Islet of Langerhans (tissue), 1 donor: ENCODE data around the gene AOC3.

Source experiments
- FAIRE-seq: peaks from one replicate; lab custom pipeline; 2011; peaks lifted over from hg19 to GRCh38; lab: Jason Lieb, UNC

Gene AOC3, protein sequence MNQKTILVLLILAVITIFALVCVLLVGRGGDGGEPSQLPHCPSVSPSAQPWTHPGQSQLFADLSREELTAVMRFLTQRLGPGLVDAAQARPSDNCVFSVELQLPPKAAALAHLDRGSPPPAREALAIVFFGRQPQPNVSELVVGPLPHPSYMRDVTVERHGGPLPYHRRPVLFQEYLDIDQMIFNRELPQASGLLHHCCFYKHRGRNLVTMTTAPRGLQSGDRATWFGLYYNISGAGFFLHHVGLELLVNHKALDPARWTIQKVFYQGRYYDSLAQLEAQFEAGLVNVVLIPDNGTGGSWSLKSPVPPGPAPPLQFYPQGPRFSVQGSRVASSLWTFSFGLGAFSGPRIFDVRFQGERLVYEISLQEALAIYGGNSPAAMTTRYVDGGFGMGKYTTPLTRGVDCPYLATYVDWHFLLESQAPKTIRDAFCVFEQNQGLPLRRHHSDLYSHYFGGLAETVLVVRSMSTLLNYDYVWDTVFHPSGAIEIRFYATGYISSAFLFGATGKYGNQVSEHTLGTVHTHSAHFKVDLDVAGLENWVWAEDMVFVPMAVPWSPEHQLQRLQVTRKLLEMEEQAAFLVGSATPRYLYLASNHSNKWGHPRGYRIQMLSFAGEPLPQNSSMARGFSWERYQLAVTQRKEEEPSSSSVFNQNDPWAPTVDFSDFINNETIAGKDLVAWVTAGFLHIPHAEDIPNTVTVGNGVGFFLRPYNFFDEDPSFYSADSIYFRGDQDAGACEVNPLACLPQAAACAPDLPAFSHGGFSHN

DNA sequence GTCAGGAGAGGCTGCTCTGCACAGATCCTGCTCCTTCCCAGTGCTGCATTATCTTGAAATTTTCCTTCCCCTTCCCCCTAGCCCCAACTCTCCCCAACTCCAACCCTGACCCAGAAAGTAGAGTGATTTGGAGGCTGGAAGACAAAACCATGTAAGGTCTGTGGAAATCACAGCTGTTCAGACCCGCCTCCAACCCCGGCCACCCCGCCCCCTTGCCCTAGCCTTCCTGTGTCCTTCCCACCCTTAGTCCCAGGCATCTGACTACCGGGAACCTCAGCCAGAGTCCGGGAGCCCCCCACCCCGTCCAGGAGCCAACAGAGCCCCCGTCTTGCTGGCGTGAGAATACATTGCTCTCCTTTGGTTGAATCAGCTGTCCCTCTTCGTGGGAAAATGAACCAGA lies at the start of gene AOC3:
Gene AOC3, plus strand, starts transcription at position 246 of the 400 bp plus-strand sequence. Its CDS starts 145 bp downstream, at position 391.
- FAIRE-seq: no peak

DNA sequence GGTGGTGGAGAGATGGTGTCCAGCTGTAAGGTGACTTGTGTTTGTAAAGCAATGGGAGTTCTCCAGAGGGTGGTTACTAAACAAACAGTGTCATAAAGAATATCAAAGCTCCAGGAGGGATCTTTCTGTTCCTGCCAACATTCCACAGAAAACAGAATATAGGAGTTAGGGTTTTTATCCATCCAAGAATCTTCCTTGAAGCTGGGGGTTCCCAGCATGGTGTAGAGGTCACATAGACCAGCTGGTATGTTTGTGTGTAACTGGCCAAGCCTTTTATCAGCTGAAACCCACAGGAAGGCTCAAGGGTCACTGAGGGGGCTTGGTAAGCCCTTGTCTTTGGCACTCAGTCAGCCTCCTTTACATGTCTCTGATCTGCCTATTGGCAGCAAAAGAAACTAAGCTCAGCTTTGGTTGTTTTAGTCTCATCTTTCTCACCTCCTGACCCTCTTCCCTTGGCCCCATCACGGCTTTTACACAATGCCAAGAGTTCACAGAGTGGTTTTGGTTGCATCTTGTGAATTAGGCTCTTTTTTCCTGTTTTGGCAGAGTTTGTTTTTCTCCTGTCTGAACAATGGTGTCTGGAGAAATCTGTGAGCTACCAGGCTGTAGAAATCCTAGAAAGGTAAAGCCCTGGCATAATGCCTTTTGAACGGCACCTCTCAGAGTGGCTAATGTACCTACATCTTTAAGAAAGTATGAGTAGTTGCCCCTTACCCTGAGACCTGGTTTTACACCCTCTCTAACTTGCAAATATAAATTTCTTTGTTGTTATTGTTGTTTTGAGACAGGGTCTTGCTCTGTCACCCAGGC lies 47.7 kb upstream of the AOC3 start:
- FAIRE-seq: no peak

- no peak for FAIRE-seq
These were observed 46.1 kb upstream of the AOC3 start for GRCh38 chr17:42804918-42805367.

DNA sequence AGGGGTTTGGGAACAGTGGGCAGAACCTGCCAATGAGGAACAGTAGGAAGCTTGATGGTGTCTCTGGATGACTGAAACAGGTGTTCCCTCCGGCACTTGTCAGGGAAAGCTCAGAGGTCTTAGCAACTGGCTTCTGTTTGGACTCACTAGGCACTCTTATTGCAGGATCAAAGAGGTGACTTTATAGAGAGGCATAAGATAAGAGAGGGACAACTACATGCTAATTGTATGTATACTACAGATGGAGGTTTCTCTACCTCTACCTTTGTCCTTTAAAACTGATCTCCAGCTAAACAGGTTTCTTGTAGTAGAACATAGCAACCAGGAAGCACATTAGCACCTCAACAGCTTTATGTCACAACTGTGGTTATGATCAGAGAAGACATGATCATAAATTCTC lies 44.8 kb upstream of the AOC3 start:
- FAIRE-seq: no peak

DNA sequence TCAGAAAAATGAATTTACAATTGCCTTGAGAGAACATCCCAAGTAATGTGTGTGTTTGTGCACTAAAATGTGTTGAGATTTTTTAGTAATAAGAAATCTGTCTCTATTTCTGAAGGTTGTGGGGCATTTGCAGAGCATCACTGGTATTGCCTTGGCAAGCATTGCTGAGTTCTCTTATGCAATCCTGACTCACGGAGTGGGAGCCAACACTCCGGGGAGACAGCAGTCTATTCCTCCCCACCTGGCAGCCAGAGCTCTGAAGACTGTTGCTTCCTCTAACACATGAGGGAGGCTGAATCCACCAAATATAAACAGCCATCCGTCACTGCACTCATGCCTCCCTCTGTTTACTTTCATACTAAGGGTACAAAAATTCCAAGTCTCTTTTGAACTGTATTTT lies 41.7 kb upstream of the AOC3 start:
- FAIRE-seq: no peak

DNA sequence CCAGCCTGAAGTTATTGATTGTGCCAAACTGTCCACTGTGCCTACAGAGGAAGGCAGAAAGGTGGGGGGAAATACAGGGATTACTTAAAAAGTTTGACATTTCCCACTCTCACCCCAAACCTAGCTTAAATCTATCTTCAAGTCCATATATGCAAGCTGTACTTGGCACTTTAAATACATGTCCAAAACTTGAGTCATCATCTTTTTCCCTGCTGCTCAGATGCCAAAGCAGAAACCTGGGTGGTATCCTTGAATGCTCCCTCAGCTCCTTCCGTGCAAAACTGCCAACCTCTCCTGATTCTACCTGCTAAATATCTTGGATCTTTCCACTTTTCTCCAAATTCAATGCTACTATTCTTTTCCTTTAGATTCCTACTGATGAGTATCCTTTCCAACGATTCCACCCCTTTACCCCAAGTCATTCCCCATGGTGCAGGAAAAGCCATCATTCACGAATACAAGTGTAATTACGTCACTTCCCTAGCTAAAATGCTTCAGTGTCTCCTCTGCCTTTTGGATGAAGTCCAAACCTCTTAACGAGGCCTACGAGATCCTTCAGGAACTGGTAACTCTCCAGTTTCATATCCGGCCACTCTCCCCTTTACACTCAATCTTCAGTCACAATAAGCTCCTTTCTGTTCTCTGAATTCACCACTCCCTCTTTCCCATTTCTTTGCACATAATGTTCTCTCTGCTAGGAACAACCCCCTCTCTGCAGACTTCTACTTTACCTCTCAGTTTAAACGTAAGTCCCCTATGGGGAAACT lies 36.2 kb upstream of the AOC3 start:
- no peak for FAIRE-seq

DNA sequence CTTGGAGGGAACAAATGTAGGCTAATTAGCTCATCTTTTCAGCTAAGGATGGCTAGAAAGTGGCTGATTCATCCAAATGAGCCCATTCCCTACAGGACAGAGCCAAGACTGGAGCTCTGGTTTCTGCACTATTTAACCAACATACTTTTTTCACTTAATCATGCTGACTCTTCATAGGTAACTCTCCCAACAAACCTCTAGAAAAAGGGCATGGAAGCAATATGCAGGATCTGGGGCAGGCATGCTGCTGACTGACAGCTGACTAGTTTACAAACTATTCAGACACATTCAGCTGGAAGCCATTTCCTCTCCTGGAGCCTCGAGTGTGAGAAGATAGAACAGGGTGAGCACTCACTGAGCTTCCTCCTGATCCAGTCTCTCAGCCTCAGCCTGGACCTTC lies 33.1 kb upstream of the AOC3 start:
- no peak for FAIRE-seq

DNA sequence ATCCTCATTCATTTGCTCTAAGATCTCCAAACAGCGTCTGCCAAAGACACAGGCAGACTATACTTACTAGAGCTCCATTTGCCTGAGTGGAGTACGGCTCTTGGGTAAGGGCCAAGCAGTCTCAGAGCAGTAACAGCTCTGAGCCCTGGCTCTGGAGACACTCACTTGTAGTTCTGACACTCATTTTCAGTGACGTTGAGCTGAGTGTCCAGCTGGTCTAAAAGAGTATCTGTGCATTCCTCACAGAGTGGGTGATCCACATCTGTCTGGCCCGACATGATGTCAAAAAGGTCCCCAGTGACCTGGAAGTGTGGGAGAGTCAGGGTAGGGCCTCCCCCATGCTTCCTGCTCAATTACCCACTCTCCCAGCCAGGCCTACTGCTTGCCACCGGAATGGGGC lies 32.6 kb upstream of the AOC3 start:
- FAIRE-seq: no peak

DNA sequence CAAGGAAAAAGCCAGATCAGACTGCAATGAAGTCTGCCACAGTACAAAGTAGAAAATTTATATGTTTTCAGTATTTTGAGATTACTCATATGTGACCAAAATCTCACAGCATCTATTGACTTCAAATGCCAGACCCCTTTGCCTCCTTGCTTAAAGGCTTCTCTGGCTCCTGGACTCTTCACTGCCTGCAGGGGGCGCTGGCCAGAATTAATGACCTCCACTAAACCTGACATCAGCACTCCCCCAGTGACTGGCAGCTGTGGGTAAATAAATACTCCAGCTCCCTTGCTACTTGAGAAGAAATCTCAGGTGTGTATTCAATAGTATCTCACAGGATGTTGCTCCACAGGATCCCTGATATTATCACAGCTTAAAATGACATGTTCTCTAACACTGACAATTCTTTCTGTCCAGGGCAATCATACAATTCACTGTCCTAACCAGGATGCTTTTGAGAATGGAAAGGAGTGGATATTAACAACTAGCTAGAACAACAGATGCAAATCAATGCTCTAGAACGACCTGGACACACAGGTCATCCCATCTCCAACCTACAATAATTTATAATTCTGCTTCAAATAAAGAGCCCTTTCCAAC lies 31.0 kb upstream of the AOC3 start:
- FAIRE-seq: no peak

DNA sequence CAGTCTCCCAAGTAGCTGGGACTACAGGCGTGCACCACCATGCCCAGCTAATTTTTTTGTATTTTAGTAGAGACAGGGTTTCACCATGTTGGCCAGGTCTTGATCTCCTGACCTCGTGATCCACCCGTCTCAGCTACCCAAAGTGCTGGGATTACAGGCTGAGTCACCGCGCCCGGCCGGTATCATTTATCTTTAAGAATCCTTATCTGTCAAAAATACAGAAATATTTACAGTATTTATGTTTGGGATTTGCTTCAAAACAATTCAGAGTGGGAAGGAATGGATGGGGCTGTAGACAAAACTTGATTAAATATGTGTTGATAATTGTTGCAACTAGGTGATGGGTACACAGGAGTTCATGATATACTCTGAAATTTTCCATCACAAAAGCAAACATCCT lies 29.8 kb upstream of the AOC3 start:
- no peak for FAIRE-seq

DNA sequence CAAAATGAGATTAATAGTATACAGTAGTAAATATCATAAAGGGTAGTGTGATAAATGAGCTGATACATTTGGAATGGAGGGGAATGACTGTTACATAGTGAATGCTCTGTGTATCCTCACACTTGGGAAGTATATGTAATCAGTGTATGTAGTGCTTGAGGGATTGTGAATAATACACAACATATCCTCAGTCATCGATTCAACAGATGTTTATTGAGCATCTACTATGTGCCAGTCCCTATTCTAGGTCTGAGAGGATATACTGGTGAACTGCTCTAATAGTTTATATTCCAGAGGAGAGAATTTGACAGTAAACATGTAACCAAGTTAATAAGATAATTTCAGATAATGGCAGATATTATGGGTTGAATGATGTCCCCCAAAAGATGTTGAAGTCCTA lies 23.5 kb upstream of the AOC3 start:
- FAIRE-seq: no peak

DNA sequence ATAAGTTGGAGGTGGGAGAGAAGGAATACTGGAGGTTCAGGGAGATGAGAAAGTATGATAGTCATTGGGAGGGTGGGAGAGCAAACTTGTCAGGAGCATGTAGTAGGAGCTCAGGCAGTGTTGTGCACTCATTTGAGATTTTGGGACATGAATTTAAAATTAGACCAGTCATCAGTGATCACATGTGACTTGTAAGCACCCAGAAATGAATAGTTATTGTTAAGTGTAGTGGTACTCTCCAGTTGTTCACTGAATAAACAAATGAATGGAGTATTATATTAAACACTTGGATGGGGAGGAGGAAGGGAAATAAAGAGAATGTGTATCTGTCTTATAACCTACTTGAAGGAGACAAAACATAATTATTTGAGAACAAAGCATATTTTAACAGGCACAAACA lies 20.0 kb upstream of the AOC3 start:
- FAIRE-seq: no peak

- no peak for FAIRE-seq
These were observed 18.6 kb upstream of the AOC3 start for GRCh38 chr17:42832213-42832933.

DNA sequence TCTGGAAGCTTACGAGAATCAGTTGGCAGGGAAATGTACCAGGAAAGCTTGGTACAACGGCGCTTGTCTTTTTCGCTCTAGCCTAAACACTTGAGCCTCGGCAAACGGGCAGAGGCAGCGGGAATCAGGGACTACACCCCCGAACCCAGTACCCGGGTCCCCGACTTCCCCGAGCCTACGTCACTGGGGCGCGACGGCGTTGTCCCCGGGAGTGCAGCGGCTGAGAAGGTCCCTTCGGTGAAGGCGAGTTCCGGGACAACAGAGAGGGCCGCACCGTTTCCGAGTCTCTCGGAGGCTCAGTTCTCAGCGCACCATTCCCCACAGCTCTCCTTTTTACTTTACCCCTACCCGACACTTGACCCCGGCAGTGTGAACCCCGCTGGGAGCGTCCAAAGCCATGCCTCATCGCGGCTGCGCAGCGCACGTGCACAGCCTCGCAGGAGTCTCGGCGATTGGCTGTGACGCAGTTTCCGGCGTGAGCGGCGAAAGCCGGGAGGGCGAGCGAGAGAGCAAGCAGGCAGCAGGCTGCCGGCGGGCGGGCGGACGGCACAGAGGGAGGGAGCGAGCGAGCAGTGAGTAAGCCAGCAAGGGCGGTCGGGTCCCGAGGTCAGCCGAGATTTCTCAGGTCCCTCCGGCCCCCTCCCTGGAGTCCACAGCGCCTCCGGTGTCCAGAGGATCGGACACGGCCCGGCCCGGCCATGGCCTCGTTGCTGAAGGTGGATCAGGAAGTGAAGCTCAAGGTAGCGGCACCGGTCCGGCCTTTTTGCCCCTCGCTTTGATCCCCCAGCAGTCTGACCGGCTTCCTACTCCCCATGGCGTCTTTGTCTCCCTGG lies 17.8 kb upstream of the AOC3 start, which contains the start of gene PSME3:
Gene PSME3, plus strand, starts transcription at position 464 of the 833 bp plus-strand sequence. Its CDS starts 235 bp downstream, at position 699.
- FAIRE-seq: no peak

DNA sequence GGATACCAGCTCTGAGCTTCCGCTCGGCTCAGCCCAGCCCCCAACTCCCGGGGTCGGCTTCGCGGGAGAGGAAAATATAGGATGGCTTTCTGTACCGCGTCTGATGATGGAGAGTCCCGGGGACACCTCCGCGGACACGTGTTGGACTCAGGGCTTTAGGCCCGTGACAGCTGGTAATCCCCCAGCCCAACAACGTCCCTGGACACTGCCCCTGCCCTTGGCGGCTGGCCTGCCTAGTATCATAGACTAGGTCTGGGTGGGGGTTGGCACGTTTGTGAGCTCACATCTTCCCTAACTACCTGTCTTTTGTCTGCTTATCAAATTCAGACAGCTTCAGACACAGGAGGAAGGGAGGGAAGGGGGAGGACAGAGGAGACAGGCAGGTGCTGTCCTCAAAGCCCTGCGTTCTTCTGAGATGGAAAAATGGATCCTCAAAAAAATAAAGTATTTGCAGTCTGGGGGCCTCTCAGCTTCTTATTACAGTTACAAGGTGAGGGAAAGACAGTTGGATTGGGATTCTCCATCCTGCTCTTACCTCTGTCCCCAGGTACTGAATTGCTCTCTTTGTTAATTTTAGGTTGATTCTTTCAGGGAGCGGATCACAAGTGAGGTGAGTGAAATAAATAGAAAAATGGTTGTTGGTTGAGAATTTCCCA lies 17.1 kb upstream of the AOC3 start:
- no peak for FAIRE-seq

- no peak for FAIRE-seq
These were observed 15.3 kb upstream of the AOC3 start for GRCh38 chr17:42835732-42836131.

DNA sequence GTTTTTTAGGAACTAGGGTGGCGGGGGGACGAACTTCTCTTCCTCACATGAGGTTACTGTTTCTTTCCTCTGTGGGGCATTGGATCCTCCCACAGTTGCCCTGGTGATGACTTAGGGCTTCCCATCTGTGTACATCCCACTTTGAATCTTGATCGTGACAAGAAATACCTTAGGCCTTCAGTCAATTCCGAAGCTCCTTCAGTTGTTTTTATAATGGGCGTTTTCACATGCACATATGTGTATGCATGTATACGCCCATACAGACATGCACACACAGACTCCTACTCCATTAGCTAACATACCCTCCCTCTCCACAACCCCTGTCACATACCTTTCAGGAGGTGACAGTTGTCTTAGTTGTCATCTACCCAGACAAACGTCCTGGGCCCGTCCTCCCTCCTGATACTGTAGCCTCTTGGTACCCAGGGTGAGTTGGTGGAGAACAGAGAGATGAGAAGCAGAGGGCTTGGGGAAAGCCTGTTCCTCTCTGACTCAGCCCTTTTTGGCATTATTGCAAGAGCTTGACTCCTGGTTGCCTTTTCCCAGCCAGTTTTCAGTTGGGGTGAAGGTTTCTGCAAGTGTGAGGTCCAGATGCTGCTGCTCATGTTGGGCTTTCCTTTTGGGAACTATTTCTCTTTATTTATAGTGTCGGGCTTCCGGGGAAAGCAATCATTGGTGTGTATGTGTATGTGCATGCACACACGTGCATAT lies 8.9 kb upstream of the AOC3 start:
- no peak for FAIRE-seq

- FAIRE-seq: peak; percentile 70
These were observed 7.6 kb upstream of the AOC3 start for GRCh38 chr17:42843358-42843934.
